SU-DHL-6 (cell line): ENCODE data around the gene FN3KRP.

Experiments
- H2AFZ ChIP-seq: fragments of 200-600 bp; sonication (generic); 2 replicates; pipeline ENCODE4 v1.6.1; 2014; ENCODE audit warnings: low read depth, mild to moderate bottlenecking, moderate library complexity, mixed read lengths, antibody characterized with exemption, low read length; ENCODE audit not compliant: severe bottlenecking
- H3F3A ChIP-seq: fragments of 200-600 bp; shearing (Covaris generic); 2 replicates; pipeline ENCODE4 v1.6.0; 2016; ENCODE audit warnings: antibody characterized with exemption, mild to moderate bottlenecking; ENCODE audit not compliant: insufficient read depth
- H3K27ac ChIP-seq: fragments of 200-600 bp; sonication (generic); 2 replicates; pipeline ENCODE4 v1.5.1; 2016; ENCODE audit warnings: low read depth, mild to moderate bottlenecking, low read length, moderate library complexity, mixed read lengths
- H3K27me3 ChIP-seq: fragments of 200-600 bp; sonication (generic), shearing (Covaris generic); 2 replicates; pipeline ENCODE4 v1.6.0; 2014; ENCODE audit warnings: mild to moderate bottlenecking, low read length
- H3K36me3 ChIP-seq: fragments of 200-600 bp; sonication (generic); 2 replicates; pipeline ENCODE4 v1.6.1; 2014; ENCODE audit warnings: mild to moderate bottlenecking, low read length, mixed read lengths
- H3K4me2 ChIP-seq: fragments of 300-600, 200-600 bp; shearing (Covaris generic), sonication (generic); 2 replicates; pipeline ENCODE4 v1.6.0; 2014; ENCODE audit warnings: low read length, low read depth, mild to moderate bottlenecking; ENCODE audit not compliant: poor library complexity, severe bottlenecking
- H3K4me3 ChIP-seq: fragments of 200-600 bp; sonication (generic); 2 replicates; pipeline ENCODE4 v1.5.1; 2014; ENCODE audit warnings: antibody characterized with exemption, low read length, mild to moderate bottlenecking, mixed read lengths; ENCODE audit not compliant: insufficient read depth, poor library complexity, severe bottlenecking
- H3K79me2 ChIP-seq: fragments of 200-600 bp; sonication (generic); 2 replicates; pipeline ENCODE4 v1.6.1; 2014; ENCODE audit warnings: mild to moderate bottlenecking, low read length, moderate library complexity; ENCODE audit not compliant: insufficient read depth
- H3K9ac ChIP-seq: fragments of 200-600 bp; sonication (generic); 2 replicates; pipeline ENCODE4 v1.7.0; 2014; ENCODE audit warnings: mild to moderate bottlenecking, low read length
- H3K9me2 ChIP-seq: fragments of 200-600 bp; sonication (generic); replicated peaks from 2 replicates; pipeline ENCODE4 v1.6.1; 2014; ENCODE audit warnings: low read length; ENCODE audit not compliant: insufficient read depth
- H3K9me3 ChIP-seq: fragments of 200-600 bp; sonication (generic); 2 replicates; pipeline ENCODE4 v1.6.1; 2014; ENCODE audit warnings: low read length, mixed read lengths; ENCODE audit not compliant: insufficient read depth
- H4K20me1 ChIP-seq: fragments of 200-600 bp; sonication (generic); 2 replicates; pipeline ENCODE4 v1.6.1; 2014; ENCODE audit warnings: low read depth, mild to moderate bottlenecking, antibody characterized with exemption, low read length, moderate library complexity, mixed read lengths
- CTCF ChIP-seq: fragments of 200-600 bp; sonication (generic); IDR thresholded peaks from one replicate; pipeline ENCODE4 v1.5.1; 2017; ENCODE audit warnings: antibody characterized with exemption, mild to moderate bottlenecking, low read length, moderate library complexity; ENCODE audit not compliant: insufficient read depth, poor library complexity, severe bottlenecking
- EZH2phosphoT487 ChIP-seq: fragments of 200-600 bp; sonication (generic), shearing (Covaris generic); conservative IDR thresholded peaks from 2 replicates; pipeline ENCODE4 v1.6.1; 2018; ENCODE audit warnings: mild to moderate bottlenecking, antibody characterized with exemption, low read length, moderate library complexity, mixed read lengths

FN3KRP gene

DNA sequence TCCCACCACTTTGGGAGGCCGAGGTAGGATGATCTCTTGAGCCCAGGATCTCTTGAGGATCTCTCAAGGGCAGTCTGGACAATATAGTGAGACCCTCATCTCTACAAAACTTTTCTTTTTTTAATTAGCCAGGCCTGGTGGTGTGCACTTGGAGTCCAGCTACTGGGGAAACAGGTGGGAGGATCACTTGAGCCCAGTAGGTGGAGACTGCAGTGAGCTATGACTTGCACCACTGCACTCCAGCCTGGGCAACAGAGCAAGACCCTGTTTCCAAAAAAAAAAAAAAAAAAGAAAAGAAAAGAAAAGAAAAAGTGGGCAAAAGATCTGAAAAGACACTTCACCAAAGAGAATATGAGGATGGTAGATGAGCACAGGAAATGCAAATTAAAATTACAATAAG is 33.0 kb upstream of the FN3KRP start:
- no peak overlapping the region for H3K4me2 ChIP-seq
- H3K27me3 ChIP-seq, result no peaks in the 10 kb centered on the region
- peaks cover 9% of the 10 kb centered on the region for H3F3A ChIP-seq
- no peak overlapping the region for H2AFZ ChIP-seq
- no peaks in the 10 kb centered on the region for H3K79me2 ChIP-seq
- no peaks in the 10 kb centered on the region for H3K9me3 ChIP-seq
- no peak for TF ChIP-seq EZH2phosphoT487
- TF ChIP-seq CTCF, result no peak
- H3K9me2 ChIP-seq, result no peaks in the 10 kb centered on the region
- no peak overlapping the region for H3K4me3 ChIP-seq
- no peak overlapping the region for H3K27ac ChIP-seq
- no peak overlapping the region for H3K9ac ChIP-seq
- no peaks in the 10 kb centered on the region for H4K20me1 ChIP-seq
- no peaks in the 10 kb centered on the region for H3K36me3 ChIP-seq

DNA sequence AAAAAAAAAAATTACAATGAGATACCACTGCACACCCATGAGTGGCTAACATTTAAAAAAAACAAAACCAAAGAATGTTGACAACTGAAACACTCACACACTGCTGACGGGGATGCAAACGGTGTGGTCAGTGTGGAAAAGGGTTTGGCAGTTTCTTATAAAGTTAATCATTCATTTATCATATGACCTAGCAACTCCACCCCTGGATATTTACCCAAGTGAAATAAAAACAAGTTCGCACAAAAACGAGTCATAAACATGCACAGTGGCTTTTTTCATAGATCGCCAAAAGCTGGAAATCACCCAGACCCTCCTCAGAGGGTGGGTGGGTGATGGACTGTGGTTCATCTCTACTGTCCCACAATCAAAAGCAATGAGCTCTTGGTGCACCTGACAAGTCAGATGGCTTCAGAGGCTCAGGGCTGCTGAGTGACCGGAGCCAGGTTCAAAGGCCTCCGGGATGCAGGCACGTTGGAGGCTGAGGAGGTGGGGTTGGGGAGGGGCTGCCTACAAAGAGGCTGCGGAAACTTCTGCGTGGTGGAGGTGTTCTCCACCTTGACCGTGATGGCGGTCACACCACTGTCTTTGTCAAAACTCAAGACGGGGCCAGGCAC is 32.2 kb upstream of the FN3KRP start:
- Histone ChIP-seq H3K27me3 (no peaks in the 10 kb centered on the region), H3K79me2 (no peaks in the 10 kb centered on the region)

GRCh38 chr17:82685291-82685690 is 31.2 kb upstream of the FN3KRP start:
- Histone ChIP-seq H3K4me3 (no peak overlapping the region), H3F3A (peaks cover 8% of the 10 kb centered on the region; the same call in 1 of the 2 replicates), H3K27ac (no peak overlapping the region), H3K9ac (no peak overlapping the region), H3K4me2 (no peak overlapping the region), H3K27me3 (no peaks in the 10 kb centered on the region), H3K79me2 (no peaks in the 10 kb centered on the region), H3K36me3 (no peaks in the 10 kb centered on the region), H2AFZ (no peak overlapping the region), H3K9me2 (no peaks in the 10 kb centered on the region), H3K9me3 (no peaks in the 10 kb centered on the region), H4K20me1 (no peaks in the 10 kb centered on the region)
- TF ChIP-seq CTCF, result no peak

More for the DNA sequence above, 32.2 kb upstream of the FN3KRP start:
- no peak for TF ChIP-seq CTCF
- Histone ChIP-seq H4K20me1 (no peaks in the 10 kb centered on the region), H2AFZ (no peak overlapping the region), H3K9me3 (no peaks in the 10 kb centered on the region), H3K36me3 (no peaks in the 10 kb centered on the region), H3K4me3 (no peak overlapping the region), H3K27ac (no peak overlapping the region), H3K4me2 (no peak overlapping the region), H3K9me2 (no peaks in the 10 kb centered on the region), H3F3A (peaks cover 8% of the 10 kb centered on the region; the same call in 1 of the 2 replicates), H3K9ac (no peak overlapping the region)
